HuH-7 (cell line): ENCODE results near the gene DNTT.

Experiments
- DNase-seq: peaks from one replicate; pipeline ENCODE4 v3.0.0; 2011; ENCODE audit warnings: low spot score

DNTT gene

GRCh38 chr10:96309628-96310320 is 5.5 kb downstream of the DNTT start:
- DNase-seq, result no peak

DNA sequence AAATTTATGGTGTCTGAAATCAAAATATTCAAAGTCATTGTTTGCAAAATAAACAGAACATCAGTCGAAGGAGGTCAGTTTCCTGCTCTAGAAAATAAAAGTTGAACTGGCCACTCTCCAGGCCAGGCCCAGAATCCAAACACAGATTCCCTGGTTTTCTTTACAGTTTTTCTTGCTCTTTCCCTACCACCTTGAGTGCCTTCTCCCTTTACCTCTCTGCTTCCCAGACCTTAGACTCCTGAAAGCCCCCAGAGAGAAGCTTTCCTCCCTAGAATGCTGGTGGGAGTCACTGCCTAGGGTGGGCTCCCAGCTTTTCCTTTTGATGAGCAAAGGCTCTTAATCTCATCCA is 6.1 kb downstream of the DNTT start:
- DNase-seq, result no peak

GRCh38 chr10:96311180-96311715 is 7.0 kb downstream of the DNTT start:
- DNase-seq, result no peak

DNA sequence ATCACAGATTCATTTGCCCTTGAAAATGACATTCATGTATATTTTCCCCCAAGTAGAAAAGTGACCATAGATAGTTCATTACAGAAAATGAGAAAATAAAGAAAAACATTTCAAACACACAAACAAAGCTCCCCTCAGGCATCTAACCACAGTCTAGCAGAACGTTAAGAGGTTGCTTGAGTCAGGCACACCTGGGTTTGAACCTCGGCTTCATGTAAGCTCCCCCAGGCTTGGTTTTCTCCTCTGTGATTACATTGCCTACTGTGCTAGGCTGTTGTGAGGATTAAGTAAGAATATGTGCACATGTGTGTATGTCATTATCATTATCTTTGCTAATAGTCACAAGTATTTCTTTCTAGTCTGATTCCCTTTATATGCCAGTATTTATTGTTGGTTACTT is 9.1 kb downstream of the DNTT start:
- DNase-seq, result no peak

GRCh38 chr10:96317067-96317833 is 13.0 kb downstream of the DNTT start:
- DNase-seq, result no peak

DNA sequence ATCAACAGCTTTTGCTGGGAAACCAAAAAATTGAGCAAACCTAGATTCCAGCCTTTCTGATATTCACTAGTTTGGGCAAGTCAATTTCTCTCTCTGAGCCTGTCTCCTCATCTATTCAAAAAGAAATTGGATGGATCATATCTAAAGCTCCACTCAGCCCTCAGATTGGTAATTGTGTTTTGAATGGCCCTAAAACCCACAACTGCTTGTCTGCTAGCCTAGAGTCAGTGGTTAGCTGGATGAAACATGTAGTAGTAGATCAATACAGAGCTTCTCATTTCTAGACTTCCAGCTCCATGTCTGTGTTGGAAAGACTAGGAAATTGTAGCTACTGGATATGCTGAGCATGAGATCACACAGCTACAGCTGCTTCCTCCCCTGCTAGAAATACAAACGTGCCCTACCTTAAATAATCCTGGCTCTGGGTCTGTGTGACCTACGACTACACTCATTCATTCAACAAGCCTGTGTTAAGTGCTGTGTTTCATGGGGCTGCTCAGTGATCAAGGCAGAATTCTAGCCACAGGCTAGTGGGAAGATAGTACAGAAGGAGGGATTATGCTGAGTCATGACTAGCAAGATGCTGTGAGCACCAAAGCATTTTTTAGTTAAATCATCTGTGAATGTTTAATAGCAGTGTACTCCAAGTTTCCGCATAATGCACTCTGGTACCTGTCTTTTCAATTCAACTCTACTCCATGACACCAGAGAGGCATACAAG is 15.7 kb downstream of the DNTT start:
- no peak for DNase-seq

DNA sequence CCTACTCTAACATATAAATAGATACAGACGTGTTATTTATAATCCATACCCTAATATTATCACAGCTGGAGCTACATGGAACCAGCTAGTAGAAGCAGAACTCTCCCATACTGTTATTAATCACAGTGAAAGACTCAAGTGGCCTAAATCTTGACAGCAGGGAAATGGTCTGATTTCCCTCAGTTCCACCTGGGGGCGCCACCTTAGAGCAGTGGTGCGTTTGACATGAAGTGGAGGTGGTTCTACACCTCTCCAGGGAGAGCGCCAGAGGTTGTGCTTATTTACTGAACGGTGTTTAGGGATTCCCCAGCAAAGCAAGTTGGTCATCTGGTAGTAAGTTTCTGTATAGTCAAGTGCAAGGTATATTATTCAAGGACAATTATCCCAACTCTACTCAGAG is 17.6 kb downstream of the DNTT start:
- no peak for DNase-seq

GRCh38 chr10:96322275-96322674 is 18.0 kb downstream of the DNTT start:
- DNase-seq, result no peak

- DNase-seq, result peak; percentile 10
These were observed 20.2 kb downstream of the DNTT start for GRCh38 chr10:96324447-96324846.

DNA sequence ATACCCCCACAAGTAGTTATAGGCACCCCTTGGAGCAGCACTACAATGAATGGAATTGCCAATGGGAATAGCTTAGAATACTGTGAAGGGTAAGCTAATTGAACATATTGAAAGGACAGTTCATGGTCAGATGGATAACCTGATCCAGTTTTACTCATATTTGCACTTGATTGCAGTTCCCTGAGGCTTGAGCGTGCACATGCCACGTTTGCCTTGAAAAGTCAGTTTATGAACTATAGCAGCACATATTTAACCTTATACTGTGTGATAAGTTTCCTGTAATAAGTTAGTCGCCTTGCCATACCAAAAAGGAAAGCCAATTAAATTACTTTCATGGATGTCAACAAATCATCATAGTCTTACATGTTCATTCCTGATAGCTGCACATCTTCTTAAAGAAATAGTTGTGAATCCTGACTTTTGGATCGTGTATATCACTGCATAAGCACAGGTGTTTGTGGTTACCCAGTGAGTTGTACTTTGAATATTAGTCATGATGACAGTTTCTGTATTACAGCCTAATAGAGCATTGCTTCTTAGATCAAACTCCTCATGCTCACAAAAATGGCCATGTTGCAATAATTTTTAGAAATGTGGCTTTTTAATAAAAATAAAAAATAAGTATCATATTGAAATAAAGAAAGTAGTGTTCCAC is 21.6 kb downstream of the DNTT start:
- DNase-seq, result no peak

DNA sequence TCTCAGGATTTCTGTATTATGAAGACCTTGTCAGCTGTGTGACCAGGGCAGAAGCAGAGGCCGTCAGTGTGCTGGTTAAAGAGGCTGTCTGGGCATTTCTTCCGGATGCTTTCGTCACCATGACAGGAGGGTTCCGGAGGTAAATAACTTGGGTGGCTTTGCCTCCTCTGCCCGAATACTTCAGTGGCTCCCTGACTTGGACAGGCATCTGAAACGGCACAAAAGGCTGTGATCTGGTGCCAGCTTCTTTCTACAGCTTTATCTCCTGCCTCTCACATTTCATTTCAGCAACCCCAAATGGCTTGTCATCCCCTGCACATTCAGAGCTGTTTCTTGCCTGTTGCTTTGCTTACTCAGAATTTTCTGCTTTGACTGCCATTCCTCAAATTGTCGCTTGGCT is 23.2 kb downstream of the DNTT start:
- no peak for DNase-seq

- DNase-seq, result no peak
These were observed 28.9 kb downstream of the DNTT start for GRCh38 chr10:96333101-96333500.

DNA sequence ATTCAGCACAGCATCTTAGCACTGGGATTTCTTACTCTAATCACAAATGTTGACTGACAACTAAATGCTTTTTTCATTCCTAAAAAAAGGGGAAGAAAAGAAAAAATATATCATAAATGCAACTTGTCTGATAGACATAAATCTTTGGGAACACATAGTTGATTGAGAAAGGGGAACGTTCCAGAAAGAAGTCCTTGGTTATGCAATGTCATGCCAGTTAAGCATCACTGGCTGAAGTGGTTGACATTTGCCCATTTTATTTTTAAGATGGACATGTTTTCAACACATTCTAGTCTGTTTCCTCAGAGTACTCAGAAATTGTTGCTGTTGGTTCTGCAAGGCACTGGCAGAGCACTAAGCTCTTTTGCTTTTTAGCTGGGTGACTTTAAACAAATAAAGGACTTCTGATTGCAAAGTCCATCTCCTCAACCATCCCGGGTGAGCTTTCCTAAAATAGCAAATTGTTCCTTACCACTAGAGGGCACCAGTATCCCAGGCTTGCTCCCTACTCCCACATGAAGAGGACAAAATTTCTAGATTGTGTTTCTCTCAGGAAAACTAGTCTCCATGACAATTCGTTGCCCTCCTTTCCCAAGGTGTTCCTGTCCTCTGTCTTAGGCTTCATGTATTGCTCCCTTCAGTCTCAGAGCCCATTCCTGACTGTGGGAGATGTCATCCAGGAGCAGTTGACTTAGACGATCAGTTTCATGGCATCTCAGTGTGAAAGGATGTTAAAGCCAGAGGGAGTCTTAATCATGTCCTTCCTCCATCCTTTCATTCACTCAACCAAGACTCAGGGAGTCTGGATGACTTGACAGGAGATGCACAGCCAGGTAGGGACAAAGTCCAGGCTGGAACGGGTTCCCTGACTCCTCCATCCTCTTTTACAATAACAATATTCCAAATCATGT is 30.6 kb downstream of the DNTT start:
- DNase-seq, result peak; percentile 54

DNA sequence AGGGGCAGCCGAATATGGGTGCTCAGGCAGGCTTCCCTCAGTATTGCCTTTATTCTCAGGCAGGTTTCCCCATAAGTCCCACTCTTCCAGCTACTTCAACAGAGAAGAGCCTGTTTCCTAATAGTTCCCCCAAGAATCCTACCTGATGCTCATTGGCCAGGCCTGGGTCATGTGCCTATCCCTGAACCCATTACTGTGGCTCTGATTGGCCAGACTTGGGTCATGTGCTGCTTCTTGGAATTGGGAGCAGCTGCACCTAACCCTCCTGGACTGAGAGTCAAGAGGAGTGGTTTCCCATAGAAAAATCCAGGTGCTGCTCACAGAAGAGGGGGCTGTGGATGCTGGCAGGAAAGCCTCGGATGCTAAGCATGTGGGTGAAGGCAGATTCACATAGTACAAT is 32.9 kb downstream of the DNTT start:
- DNase-seq, result no peak

- DNase-seq, result no peak
These were observed 34.2 kb downstream of the DNTT start for GRCh38 chr10:96338279-96338925.

DNA sequence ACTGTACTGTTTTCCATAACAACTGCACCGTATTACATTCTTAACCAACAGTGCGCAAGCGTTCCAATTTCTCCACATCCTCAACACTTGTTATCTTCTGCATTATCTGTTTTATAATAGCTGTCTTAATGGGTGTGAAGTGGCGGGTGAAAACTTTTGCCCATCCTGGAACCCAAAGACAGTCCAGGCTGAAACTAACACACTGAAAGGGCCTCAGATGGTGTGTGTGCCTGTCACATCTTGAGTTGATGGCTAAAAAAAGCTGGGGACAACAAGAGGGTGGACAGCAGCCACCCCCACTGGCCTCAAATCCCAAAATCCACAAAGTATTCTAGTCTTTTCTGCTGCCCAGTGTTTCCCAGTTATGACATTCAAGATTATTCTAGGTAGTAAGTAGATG is 35.1 kb downstream of the DNTT start:
- DNase-seq, result no peak

- DNase-seq, result peak; percentile 37
These were observed 36.0 kb downstream of the DNTT start for GRCh38 chr10:96339956-96340904.

- no peak for DNase-seq
These were observed 37.3 kb downstream of the DNTT start for GRCh38 chr10:96341219-96342182.
